Measurements from ENCODE around the gene ANXA10.

DNA sequence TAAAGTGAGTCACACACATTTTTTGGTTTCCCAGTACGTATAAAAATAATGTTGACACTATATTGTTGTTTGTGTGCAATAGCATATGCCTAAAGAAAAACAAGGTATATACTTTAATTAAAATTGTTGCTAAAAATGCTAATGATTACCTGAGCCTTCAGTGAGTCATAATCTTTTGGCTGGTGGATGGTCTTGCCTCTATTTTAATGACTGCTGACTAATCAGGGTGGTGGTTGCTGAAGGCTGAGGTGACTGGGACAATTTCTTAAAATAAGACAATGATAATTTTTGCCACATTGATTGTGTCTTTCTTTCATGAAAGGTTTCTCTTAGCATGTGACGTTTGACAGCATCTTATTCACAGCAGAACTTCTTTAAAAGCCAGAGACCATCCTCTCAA lies 21.0 kb upstream of the ANXA10 start:
- no peak for TF ChIP-seq POLR2AphosphoS5 (IDR thresholded peaks at IDR 0.05; ENCODE audit: low read depth, low read length)
- TF ChIP-seq REST (IDR thresholded peaks at IDR 0.05; ENCODE audit: insufficient read depth in 1 of 2, low read depth in 2 of 2, low read length in 2 of 2) = no peak
- no peak for TF ChIP-seq SIN3A (IDR thresholded peaks at IDR 0.05; ENCODE audit: borderline replicate concordance, insufficient read depth, low read length)

Measured in PFSK-1 (cell line).